Left ventricle myocardium inferior (tissue), 1 donor: ENCODE results near the gene TRMT2B. TPM values are rescaled to one million over a fixed set of nuclear protein-coding genes. Genes with fewer than 3 reads are reported as not detected.

Experiments
- DNase-seq: peaks from one replicate; pipeline ENCODE4 v3.0.0-alpha.2; 2020
- H3K27ac ChIP-seq: fragments of 200-600 bp; replicated peaks from 2 replicates; pipeline ENCODE4 v1.8.0; 2021
- H3K27me3 ChIP-seq: fragments of 200-600 bp; 2 replicates; pipeline ENCODE4 v1.8.0; 2021; ENCODE audit warnings: low read depth
- H3K36me3 ChIP-seq: fragments of 200-600 bp; 2 replicates; pipeline ENCODE4 v1.8.0; 2021
- H3K4me1 ChIP-seq: fragments of 200-600 bp; 2 replicates; pipeline ENCODE4 v1.8.0; 2021
- H3K4me3 ChIP-seq: fragments of 200-600 bp; 2 replicates; pipeline ENCODE4 v1.8.0; 2021; ENCODE audit warnings: mild to moderate bottlenecking, moderate library complexity
- H3K9me3 ChIP-seq: fragments of 200-600 bp; replicated peaks from 2 replicates; pipeline ENCODE4 v1.8.0; 2021
- intact Hi-C: fragments of 100-400 bp; cut with micrococcal nuclease; formaldehyde crosslinking; loops from one replicate; pipeline ENCODE4 v1.11.0; 2022
- total RNA-seq: library from RNA; stranded (reverse); fragmentation: NEBNext Ultra II Directional; extraction: Animal tissue kit (Norgen Biotek cat#: 25700); gene quantifications from one replicate; pipeline ENCODE4 v1.2.1, GENCODE V29; 2021
- TF ChIP-seq, protein P1 (sequence below): fragments of 200-600 bp; IDR thresholded peaks from 2 replicates; pipeline ENCODE4 v1.8.0; 2021; ENCODE audit warnings: antibody characterized with exemption, mild to moderate bottlenecking, borderline replicate concordance
- donor health status: DM: no; HTN: yes; CAD: no; lungs with severe emphysema.

TRMT2B gene
- total RNA-seq, 1 donor from 2014 or later: 17.3 TPM

DNA sequence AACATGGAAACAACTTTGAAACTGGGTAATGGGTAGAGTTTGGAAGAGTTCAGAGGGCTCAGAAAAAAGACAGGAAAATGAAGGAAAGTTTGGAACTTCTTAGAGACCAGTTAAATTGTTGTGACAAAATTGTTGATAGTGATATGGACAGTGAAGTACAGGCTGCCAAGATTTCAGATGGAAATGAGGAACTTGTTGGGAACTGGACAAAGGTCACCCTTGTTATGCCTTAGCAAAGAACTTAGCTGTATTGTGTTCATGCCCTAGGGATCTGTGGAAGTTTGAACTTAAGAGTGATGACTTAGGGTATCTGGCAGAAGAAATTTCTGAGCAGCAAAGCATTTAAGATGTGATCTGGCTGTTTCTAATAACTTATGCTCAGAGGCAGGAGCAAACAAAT lies 87.5 kb downstream of the TRMT2B start:
- intact Hi-C loops: no loop called here
- H3K27ac ChIP-seq: no peak overlapping the region
- TF ChIP-seq, protein P1, sequence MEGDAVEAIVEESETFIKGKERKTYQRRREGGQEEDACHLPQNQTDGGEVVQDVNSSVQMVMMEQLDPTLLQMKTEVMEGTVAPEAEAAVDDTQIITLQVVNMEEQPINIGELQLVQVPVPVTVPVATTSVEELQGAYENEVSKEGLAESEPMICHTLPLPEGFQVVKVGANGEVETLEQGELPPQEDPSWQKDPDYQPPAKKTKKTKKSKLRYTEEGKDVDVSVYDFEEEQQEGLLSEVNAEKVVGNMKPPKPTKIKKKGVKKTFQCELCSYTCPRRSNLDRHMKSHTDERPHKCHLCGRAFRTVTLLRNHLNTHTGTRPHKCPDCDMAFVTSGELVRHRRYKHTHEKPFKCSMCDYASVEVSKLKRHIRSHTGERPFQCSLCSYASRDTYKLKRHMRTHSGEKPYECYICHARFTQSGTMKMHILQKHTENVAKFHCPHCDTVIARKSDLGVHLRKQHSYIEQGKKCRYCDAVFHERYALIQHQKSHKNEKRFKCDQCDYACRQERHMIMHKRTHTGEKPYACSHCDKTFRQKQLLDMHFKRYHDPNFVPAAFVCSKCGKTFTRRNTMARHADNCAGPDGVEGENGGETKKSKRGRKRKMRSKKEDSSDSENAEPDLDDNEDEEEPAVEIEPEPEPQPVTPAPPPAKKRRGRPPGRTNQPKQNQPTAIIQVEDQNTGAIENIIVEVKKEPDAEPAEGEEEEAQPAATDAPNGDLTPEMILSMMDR: no peak
- no peak overlapping the region for H3K4me3 ChIP-seq
- H3K36me3 ChIP-seq: no peaks in the 10 kb centered on the region
- H3K27me3 ChIP-seq: no peaks in the 10 kb centered on the region
- no peaks in the 10 kb centered on the region for H3K9me3 ChIP-seq
- DNase-seq: no peak
- H3K4me1 ChIP-seq: no peaks in the 10 kb centered on the region

DNA sequence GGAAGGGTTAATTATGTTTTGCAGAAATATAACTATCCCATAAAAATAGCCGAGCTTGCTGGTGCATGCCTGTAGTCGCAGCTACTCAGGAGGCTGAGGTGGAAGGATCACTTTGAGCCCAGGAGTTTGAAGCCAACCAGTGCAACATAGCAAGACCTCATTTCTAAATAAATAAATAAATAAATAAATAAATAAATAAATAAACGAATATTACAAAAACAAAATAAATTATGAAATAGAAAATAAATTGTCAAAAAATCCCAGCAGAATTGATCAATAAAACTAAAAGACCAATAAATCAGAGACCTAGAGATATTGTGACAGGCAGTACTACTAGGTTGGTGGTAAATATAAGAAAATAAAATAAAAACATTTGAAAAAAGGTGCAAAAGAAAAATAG lies 89.1 kb downstream of the TRMT2B start:
- intact Hi-C loops: no loop called here
- DNase-seq: no peak
- H3K27ac ChIP-seq: no peak overlapping the region
- no peak overlapping the region for H3K4me3 ChIP-seq
- H3K27me3 ChIP-seq: no peaks in the 10 kb centered on the region
- H3K4me1 ChIP-seq: no peaks in the 10 kb centered on the region
- TF ChIP-seq, protein P1: no peak
- no peaks in the 10 kb centered on the region for H3K9me3 ChIP-seq
- no peaks in the 10 kb centered on the region for H3K36me3 ChIP-seq

Other genes starting within 250 kb of the TRMT2B start
- 6.8 TPM for gene CSTF2, start 231.7 kb downstream of the TRMT2B start, total RNA-seq
- not detected for gene NOX1, start 177.8 kb downstream of the TRMT2B start, total RNA-seq
- gene XKRX, start 123.2 kb downstream of the TRMT2B start, total RNA-seq: not detected
- not detected for gene ARL13A, start 82.4 kb downstream of the TRMT2B start, total RNA-seq
- not detected for gene TMEM35A, start 26.8 kb upstream of the TRMT2B start, total RNA-seq
- gene CENPI, start 46.1 kb upstream of the TRMT2B start, total RNA-seq: 0.27 TPM
- gene DRP2, start 167.7 kb upstream of the TRMT2B start, total RNA-seq: 0.14 TPM
- 0.08 TPM for gene TAF7L, start 239.2 kb upstream of the TRMT2B start, total RNA-seq